ENCODE measurements around the gene SPX. TPM values are rescaled to one million over a fixed set of nuclear protein-coding genes. Genes with fewer than 3 reads are reported as not detected.

SPX gene
- total RNA-seq, 4 donors from 2014 or later: 18.0 to 48.2 (median 40.4) TPM

DNA sequence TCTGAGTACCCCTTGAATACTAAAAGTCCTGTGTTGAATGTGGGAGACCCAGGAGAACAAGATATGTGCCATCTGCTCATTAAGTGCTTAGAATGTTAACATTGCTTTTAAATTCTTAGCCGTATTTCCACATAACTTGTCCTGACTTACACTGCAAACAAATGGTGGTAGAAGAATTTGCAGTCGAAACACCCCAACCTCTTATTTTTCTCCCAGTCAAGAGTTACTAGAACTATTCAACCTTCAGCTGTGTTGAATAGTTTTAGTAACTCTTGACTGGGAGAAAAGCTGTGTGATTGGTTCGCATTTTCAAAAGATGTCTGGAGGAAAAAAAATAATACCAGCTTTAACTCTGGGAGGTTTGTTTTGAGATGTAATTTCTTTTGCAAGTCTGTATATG, 7.6 kb upstream of the SPX start:
- no peak overlapping the region for H3K27ac ChIP-seq
- H3K4me3 ChIP-seq (replicated peaks in 1 of 3): no peak overlapping the region
- intact Hi-C loops (cut with DNase I): no loop called here
- TF ChIP-seq, protein P1, sequence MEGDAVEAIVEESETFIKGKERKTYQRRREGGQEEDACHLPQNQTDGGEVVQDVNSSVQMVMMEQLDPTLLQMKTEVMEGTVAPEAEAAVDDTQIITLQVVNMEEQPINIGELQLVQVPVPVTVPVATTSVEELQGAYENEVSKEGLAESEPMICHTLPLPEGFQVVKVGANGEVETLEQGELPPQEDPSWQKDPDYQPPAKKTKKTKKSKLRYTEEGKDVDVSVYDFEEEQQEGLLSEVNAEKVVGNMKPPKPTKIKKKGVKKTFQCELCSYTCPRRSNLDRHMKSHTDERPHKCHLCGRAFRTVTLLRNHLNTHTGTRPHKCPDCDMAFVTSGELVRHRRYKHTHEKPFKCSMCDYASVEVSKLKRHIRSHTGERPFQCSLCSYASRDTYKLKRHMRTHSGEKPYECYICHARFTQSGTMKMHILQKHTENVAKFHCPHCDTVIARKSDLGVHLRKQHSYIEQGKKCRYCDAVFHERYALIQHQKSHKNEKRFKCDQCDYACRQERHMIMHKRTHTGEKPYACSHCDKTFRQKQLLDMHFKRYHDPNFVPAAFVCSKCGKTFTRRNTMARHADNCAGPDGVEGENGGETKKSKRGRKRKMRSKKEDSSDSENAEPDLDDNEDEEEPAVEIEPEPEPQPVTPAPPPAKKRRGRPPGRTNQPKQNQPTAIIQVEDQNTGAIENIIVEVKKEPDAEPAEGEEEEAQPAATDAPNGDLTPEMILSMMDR (IDR thresholded peaks at IDR 0.05): no peak
- TF ChIP-seq POLR2A (IDR thresholded peaks at IDR 0.05): no peak
- 68 to 87% methylated on average over 3 of the region's 3 CpGs for WGBS, 2 donors
- no peak for DNase-seq
- H3K36me3 ChIP-seq: peaks cover 0 to 5% of the 10 kb centered on the region in 2 donors
- no peaks in the 10 kb centered on the region for H3K4me1 ChIP-seq
- no peaks in the 10 kb centered on the region for H3K9me3 ChIP-seq
- no peaks in the 10 kb centered on the region for H3K27me3 ChIP-seq

DNA sequence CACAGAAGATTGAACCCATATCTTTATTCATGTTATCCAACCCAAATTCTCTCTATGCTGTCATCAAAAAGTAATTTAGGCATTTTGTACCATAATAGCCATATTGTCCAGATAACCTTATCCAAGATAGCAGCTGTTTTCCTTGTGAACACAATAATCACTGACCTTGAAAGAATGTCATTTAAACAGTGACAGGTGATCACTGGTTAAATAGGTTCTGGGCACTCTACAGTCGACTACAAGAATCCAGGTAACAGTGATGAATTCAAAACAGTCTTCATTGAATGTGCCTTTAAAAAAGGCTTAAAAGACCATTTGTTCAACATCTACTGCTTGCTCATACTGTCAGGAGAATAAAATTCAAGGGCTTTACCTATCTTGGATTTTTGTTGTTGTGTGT, 4.6 kb upstream of the SPX start:
- intact Hi-C loops (cut with DNase I): no loop called here
- no peak for TF ChIP-seq POLR2A (IDR thresholded peaks at IDR 0.05)
- TF ChIP-seq, protein P1 (IDR thresholded peaks at IDR 0.05): no peak
- H3K36me3 ChIP-seq: no peaks in the 10 kb centered on the region
- H3K27ac ChIP-seq: no peak overlapping the region
- H3K27me3 ChIP-seq: no peaks in the 10 kb centered on the region
- no peaks in the 10 kb centered on the region for H3K9me3 ChIP-seq
- no peak for DNase-seq
- 55 to 57% methylated on average over 1 of the region's 1 CpG for WGBS, 2 donors
- H3K4me1 ChIP-seq: peaks cover 0 to under 1% of the 10 kb centered on the region in 2 donors
- H3K4me3 ChIP-seq (replicated peaks in 1 of 3): no peak overlapping the region

DNA sequence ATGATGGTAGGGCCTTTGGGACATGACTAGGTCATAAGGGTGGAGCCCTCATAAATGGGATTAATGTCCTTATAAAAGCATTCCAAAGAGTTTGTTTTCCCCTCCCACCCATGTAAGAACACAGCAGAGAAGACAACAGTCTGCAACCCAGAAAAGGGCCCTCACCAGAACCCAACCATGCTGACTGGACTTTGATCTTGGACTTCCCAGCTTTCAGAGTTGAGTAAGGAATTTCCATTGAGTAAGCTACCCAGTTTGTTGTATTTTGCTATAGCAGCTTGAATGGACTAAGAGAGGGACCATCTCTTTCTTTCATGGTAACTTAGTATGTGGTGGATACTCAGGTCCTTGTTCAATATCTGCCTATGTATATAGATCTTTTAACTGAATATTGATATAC, 2.9 kb upstream of the SPX start:
- Histone ChIP-seq H3K4me1 (peaks cover 3% of the 10 kb centered on the region in 2 donors), H3K27ac (no peak overlapping the region), H3K9me3 (no peaks in the 10 kb centered on the region), H3K4me3 (replicated peaks in 1 of 3) (no peak overlapping the region), H3K36me3 (no peaks in the 10 kb centered on the region), H3K27me3 (no peaks in the 10 kb centered on the region)
- DNase-seq: no peak
- intact Hi-C loops (cut with DNase I): no loop called here
- no peak for TF ChIP-seq POLR2A (IDR thresholded peaks at IDR 0.05)
- TF ChIP-seq, protein P1 (IDR thresholded peaks at IDR 0.05): no peak

DNA sequence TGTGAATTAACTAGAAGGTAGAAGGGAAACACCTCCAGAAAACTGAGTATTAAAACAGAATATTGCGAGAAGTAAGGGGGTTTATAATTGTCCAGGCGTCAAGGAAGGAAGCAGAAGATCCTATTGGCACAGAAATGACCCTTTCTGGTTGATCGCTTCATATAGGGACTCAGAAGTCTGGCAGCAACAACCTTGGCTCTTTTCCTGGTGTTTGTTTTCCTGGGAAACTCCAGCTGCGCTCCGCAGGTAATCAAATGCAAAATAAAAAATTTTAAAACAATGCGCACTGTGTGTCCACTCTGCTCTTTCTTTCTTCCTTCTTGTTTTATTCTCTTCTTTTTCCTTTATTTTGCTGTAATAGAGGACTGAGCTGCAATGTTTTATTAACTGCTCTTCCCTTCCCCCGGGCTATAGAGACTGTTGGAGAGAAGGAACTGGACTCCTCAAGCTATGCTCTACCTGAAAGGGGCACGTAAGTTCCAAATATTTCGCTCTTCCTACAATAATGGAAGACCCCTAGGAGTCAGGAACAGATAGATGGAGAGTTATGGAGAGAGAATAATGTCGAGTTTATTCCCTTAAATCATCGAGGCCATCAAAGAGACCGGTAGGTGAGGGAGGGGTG, 737 bp downstream of the SPX start:
- intact Hi-C loops (cut with DNase I): no loop called here
- TF ChIP-seq POLR2A (IDR thresholded peaks at IDR 0.05): no peak
- TF ChIP-seq, protein P1 (IDR thresholded peaks at IDR 0.05): no peak

DNA sequence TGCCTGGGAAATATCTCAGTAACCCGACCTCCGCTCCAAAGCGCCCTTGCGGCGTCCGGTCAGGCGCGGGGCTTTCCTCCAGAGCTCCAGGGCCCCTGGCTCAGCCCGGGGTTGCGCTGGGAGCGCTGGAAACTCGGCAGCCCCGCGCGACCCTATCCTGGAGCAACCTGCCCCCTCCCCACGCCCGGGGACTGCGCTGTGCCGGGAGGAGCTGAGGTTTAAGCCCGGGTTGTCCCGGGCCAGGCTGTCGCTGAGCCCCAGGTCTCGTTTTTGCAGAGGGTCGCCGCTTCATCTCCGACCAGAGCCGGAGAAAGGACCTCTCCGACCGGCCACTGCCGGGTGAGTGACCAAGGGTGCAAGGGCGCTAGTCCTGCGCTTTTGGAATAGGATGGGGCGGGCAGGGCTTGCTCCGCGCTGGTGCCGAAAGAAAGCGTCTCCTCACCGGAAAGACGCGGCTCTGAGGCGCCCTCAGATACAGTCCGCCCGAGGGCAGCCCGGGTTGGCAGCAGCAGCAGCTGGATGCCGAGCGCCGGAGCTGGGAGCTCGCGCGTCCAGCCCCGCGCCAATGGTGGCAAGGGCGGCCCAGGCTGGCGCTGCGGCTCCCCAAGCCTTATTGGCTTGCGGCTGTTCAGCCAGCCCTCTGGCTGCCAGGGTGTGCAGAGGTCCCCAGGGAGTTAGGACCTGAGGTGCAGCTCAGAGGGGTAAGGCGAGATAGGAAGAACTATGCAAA, 1.5 kb downstream of the SPX start:
- TF ChIP-seq POLR2A (IDR thresholded peaks at IDR 0.05): peak in 1 of 2 donors; percentile 77
- TF ChIP-seq, protein P1 (IDR thresholded peaks at IDR 0.05): peak in 1 of 6 experiments; percentile 26
- no peaks in the 10 kb centered on the region for H3K27me3 ChIP-seq
- intact Hi-C loops (cut with DNase I): no loop called here
- peak overlapping the region; percentile 43 to 60 (median 47) for H3K4me3 ChIP-seq (replicated peaks in 1 of 3)
- H3K4me1 ChIP-seq: peaks cover 14 to 17% of the 10 kb centered on the region in 2 donors
- H3K36me3 ChIP-seq: no peaks in the 10 kb centered on the region
- H3K9me3 ChIP-seq: no peaks in the 10 kb centered on the region
- WGBS, 2 donors: 0% methylated on average over 7 to 25 of the region's 57 CpGs
- DNase-seq: peak; percentile 69 to 74
- H3K27ac ChIP-seq: peak overlapping the region; percentile 85 to 89 (median 85)

More for the DNA sequence above, 737 bp downstream of the SPX start:
- H3K27ac ChIP-seq: peak overlapping the region; percentile 85 to 89 (median 85)
- peak overlapping the region in 2 of 3 donors; percentile 43 to 60 for H3K4me3 ChIP-seq (replicated peaks in 1 of 3)
- WGBS, 2 donors: 18 to 23% methylated on average over 12 of the region's 12 CpGs
- H3K4me1 ChIP-seq: peaks cover 14 to 17% of the 10 kb centered on the region in 2 donors
- peak in 1 of 2 donors; percentile 20 for DNase-seq
- no peaks in the 10 kb centered on the region for H3K9me3 ChIP-seq
- no peaks in the 10 kb centered on the region for H3K36me3 ChIP-seq
- no peaks in the 10 kb centered on the region for H3K27me3 ChIP-seq
